HepG2 (cell line): ENCODE data around the gene ASIC2. TPM values are rescaled to one million over a fixed set of nuclear protein-coding genes. Genes with fewer than 3 reads are reported as not detected.

Experiments used
- ATAC-seq: fragments of 200-7000 bp; cut with Tn5 transposase; 3 replicates; pipeline ENCODE4 v1.9.1; 2020; ENCODE audit warnings: mild to moderate bottlenecking, moderate library complexity
- BruUV-seq: library from RNA; stranded (reverse); fragments of 400-500 nt; replicated peaks from 2 replicates; lab custom pipeline; 2021; lab: Mats Ljungman, UMichigan
- CTCF ChIA-PET: fragments of 300-600 bp; formaldehyde crosslinking; extraction: SDS; loops from one replicate; lab custom pipeline; 2021; ENCODE audit warnings: low total read pairs, inconsistent platforms, low intra/inter-chr PET ratio; lab: Yijun Ruan, JAX
- POLR2A ChIA-PET: fragments of 350-600 bp; sonication (Branson Sonifier 250); formaldehyde crosslinking; loops from one replicate; lab custom pipeline; 2020; ENCODE audit warnings: antibody characterized with exemption, inconsistent platforms; lab: Yijun Ruan, JAX
- DNase-seq: peaks from one replicate; pipeline ENCODE4 v3.0.0-alpha.2; 2015; ENCODE audit warnings: low spot score
- FAIRE-seq: peaks from 3 replicates; lab custom pipeline; 2011; peaks lifted over from hg19 to GRCh38; lab: Jason Lieb, UNC
- H2AFZ ChIP-seq: one replicate; pipeline ENCODE4 v1.6.1; 2011; ENCODE audit warnings: low read length, inconsistent platforms
- H3K27ac ChIP-seq: fragments of 300-600 bp; 3 replicates; pipeline ENCODE4 v1.8.0; 2011; ENCODE audit warnings: mixed run types, mild to moderate bottlenecking, mixed read lengths, low read length, inconsistent platforms; ENCODE audit not compliant: insufficient read depth; ENCODE audit errors: extremely low read length
- H3K27me3 ChIP-seq, 2 experiments: fragments of 200-600 bp in 1 of 2; 2 replicates in 1 of 2; 3 replicates in 1 of 2; pipeline versions ENCODE4 v1.6.0 to v1.8.0; 2011; ENCODE audit warnings: low read length in 2 of 2, mild to moderate bottlenecking in 2 of 2, moderate library complexity in 2 of 2, inconsistent platforms in 1 of 2; ENCODE audit not compliant: insufficient read depth in 2 of 2, control insufficient read depth in 1 of 2
- H3K36me3 ChIP-seq, 2 experiments: fragments of 200-600 bp in 1 of 2; replicated peaks in 1 of 2; 2 replicates in 1 of 2; 3 replicates in 1 of 2; pipeline versions ENCODE4 v1.5.1 to v1.8.0; 2011; ENCODE audit warnings: low read length in 2 of 2, inconsistent platforms in 1 of 2; ENCODE audit not compliant: insufficient read depth in 2 of 2, control insufficient read depth in 1 of 2
- H3K4me1 ChIP-seq: 2 replicates; pipeline ENCODE4 v1.5.1; 2012; ENCODE audit warnings: low read length, inconsistent platforms; ENCODE audit not compliant: insufficient read depth
- H3K4me2 ChIP-seq: 2 replicates; pipeline ENCODE4 v1.6.0; 2011; ENCODE audit warnings: low read depth, low read length, inconsistent platforms
- H3K4me3 ChIP-seq, 3 experiments: fragments of 200-600 bp in 1 of 3; sonication (generic), shearing (Covaris generic) in 1 of 3; replicated peaks in 1 of 3; 2 replicates each; pipeline ENCODE4 v1.5.1; 2011 to 2016; ENCODE audit warnings: low read length in 3 of 3, inconsistent platforms in 2 of 3, low read depth in 2 of 3, mild to moderate bottlenecking in 2 of 3, control low read depth in 1 of 3, mixed read lengths in 1 of 3; ENCODE audit not compliant: insufficient read depth in 1 of 3
- H3K79me2 ChIP-seq: one replicate; pipeline ENCODE4 v1.6.1; 2011; ENCODE audit warnings: low read length, inconsistent platforms; ENCODE audit not compliant: insufficient read depth
- H3K9ac ChIP-seq: 2 replicates; pipeline ENCODE4 v1.6.0; 2011; ENCODE audit warnings: mild to moderate bottlenecking, low read depth, low read length, inconsistent platforms; ENCODE audit not compliant: insufficient read depth
- H3K9me3 ChIP-seq: 2 replicates; pipeline ENCODE4 v1.5.1; 2012; ENCODE audit warnings: mild to moderate bottlenecking, low read length
- H4K20me1 ChIP-seq: 2 replicates; pipeline ENCODE4 v1.6.0; 2011; ENCODE audit warnings: inconsistent platforms, mild to moderate bottlenecking, low read length, moderate library complexity; ENCODE audit not compliant: insufficient read depth
- FOXM1 ChIP-seq: sonication (generic); formaldehyde crosslinking; IDR thresholded peaks from 2 replicates; pipeline ENCODE4 v1.5.0; 2020; ENCODE audit warnings: missing genetic modification reagents
- KDM5A ChIP-seq: fragments of 200-600 bp; sonication (generic); IDR thresholded peaks from 2 replicates; pipeline ENCODE4 v1.7.0; 2018; ENCODE audit warnings: antibody characterized with exemption, mild to moderate bottlenecking, low read length, borderline replicate concordance
- KLF6 ChIP-seq: IDR thresholded peaks from 2 replicates; pipeline ENCODE4 v1.8.0; 2016; ENCODE audit warnings: missing biosample characterization, missing genetic modification reagents
- MAFF ChIP-seq: IDR thresholded peaks from 2 replicates; pipeline ENCODE4 v1.6.1; 2011; ENCODE audit warnings: low read depth, low read length, improper control_type of control experiment
- MED8 ChIP-seq: sonication (generic); formaldehyde crosslinking; IDR thresholded peaks from 2 replicates; pipeline ENCODE4 v1.8.1; 2023; ENCODE audit warnings: mild to moderate bottlenecking, missing genetic modification reagents; ENCODE audit not compliant: insufficient replicate concordance
- MZF1 ChIP-seq: sonication (generic); formaldehyde crosslinking; IDR thresholded peaks from 2 replicates; pipeline ENCODE4 v1.8.1; 2023; ENCODE audit warnings: mild to moderate bottlenecking, missing genetic modification reagents, borderline replicate concordance
- RXRB ChIP-seq: IDR thresholded peaks from 2 replicates; pipeline ENCODE4 v1.6.1; 2016; ENCODE audit warnings: borderline replicate concordance, missing genetic modification reagents, missing compliant biosample characterization
- SALL2 ChIP-seq: sonication (generic); formaldehyde crosslinking; IDR thresholded peaks from 2 replicates; pipeline ENCODE4 v1.8.1; 2023; ENCODE audit warnings: mild to moderate bottlenecking, missing genetic modification reagents, inconsistent platforms
- SP140L ChIP-seq: sonication (generic); formaldehyde crosslinking; IDR thresholded peaks from 2 replicates; pipeline ENCODE4 v1.4.0; 2020; ENCODE audit warnings: missing genetic modification reagents, borderline replicate concordance
- ZBTB3 ChIP-seq: sonication (generic); formaldehyde crosslinking; IDR thresholded peaks from 2 replicates; pipeline ENCODE4 v1.4.0; 2020; ENCODE audit warnings: low read depth, mild to moderate bottlenecking, moderate library complexity, missing genetic modification reagents, borderline replicate concordance
- ZNF224 ChIP-seq: sonication (generic); formaldehyde crosslinking; IDR thresholded peaks from 2 replicates; pipeline ENCODE4 v1.5.0; 2020; ENCODE audit warnings: mild to moderate bottlenecking, missing genetic modification reagents
- ZNF496 ChIP-seq: sonication (generic); formaldehyde crosslinking; IDR thresholded peaks from 2 replicates; pipeline ENCODE4 v1.8.1; 2023; ENCODE audit warnings: mild to moderate bottlenecking, moderate library complexity, missing genetic modification reagents; ENCODE audit not compliant: insufficient replicate concordance
- ZNF550 ChIP-seq: sonication (generic); formaldehyde crosslinking; IDR thresholded peaks from 2 replicates; pipeline ENCODE4 v1.4.0; 2020; ENCODE audit warnings: mild to moderate bottlenecking, missing genetic modification reagents, borderline replicate concordance
- WGBS: methylation state at CpG from one replicate; pipeline ENCODE4 v1.1.6; 2017; ENCODE audit warnings: low lambda C conversion rate; 5-methylcytosine and 5-hydroxymethylcytosine counted together
- in situ Hi-C: cut with HindIII; loops from 2 replicates; pipeline ENCODE4 v1.10.0; 2017; ENCODE audit warnings: low pct_unique_long_range_greater_than_20kb; ENCODE audit not compliant: extremely low pct_ligation_motif_present
- intact Hi-C: fragments of 100-400 bp; cut with micrococcal nuclease; formaldehyde crosslinking; loops from one replicate; pipeline ENCODE4 v1.10.0; 2022; ENCODE audit not compliant: unreplicated experiment
- polyA plus RNA-seq, 8 experiments: library from polyadenylated mRNA; depleted of rRNA in 3 of 8; stranded (reverse) in 7 of 8; unstranded in 1 of 8; fragments of >200 nt; fragmentation: Illumina TruSeq in 4 of 8; extraction: Trizol in 4 of 8; gene quantifications; 2 replicates each; pipeline versions ENCODE4 v1.2.1 to v1.2.3, GENCODE V29; 2011 to 2016; ENCODE audit warnings: low read depth in 4 of 8, missing spikeins in 1 of 8, mixed read lengths in 1 of 8; ENCODE audit not compliant: insufficient read depth in 1 of 8
- total RNA-seq, 5 experiments: library from RNA; depleted of rRNA; stranded (reverse); fragments of >200 nt; fragmentation: Illumina TruSeq; extraction: Trizol; gene quantifications; 2 replicates each; pipeline ENCODE4 v1.2.3, GENCODE V29; 2016; ENCODE audit warnings: low read depth in 1 of 5
- TF ChIP-seq, protein P1 (sequence below): IDR thresholded peaks from 2 replicates; pipeline ENCODE4 v1.6.1; 2016
- TF ChIP-seq, protein P2 (sequence below): sonication (generic); formaldehyde crosslinking; IDR thresholded peaks from 2 replicates; pipeline ENCODE4 v1.5.1; 2020; ENCODE audit warnings: missing genetic modification reagents, mild to moderate bottlenecking, borderline replicate concordance
- TF ChIP-seq, protein P3 (sequence below): sonication (generic); formaldehyde crosslinking; IDR thresholded peaks from 2 replicates; pipeline ENCODE4 v1.4.0; 2020; ENCODE audit warnings: missing genetic modification reagents, borderline replicate concordance

ASIC2 gene
- total and polyA plus RNA-seq, 2 of the 13 experiments (the other 11 are each of a cell fraction or from before 2014, with no cell fraction given): not detected

- no peak overlapping the region for H2AFZ ChIP-seq
- H3K27ac ChIP-seq: no peak overlapping the region
- H3K4me3 ChIP-seq: no peak overlapping the region
- H3K4me1 ChIP-seq: peaks cover 8% of the 10 kb centered on the region; the same call in 1 of the 2 replicates
- H4K20me1 ChIP-seq: no peaks in the 10 kb centered on the region
- peaks cover 2 to 5% of the 10 kb centered on the region in 2 experiments; a peak in 1 of 5 replicates for H3K27me3 ChIP-seq
- TF ChIP-seq MED8 (CRISPR knock-in tag): no peak
- TF ChIP-seq RXRB: no peak
- no peak for TF ChIP-seq MZF1 (CRISPR knock-in tag)
- TF ChIP-seq SP140L (CRISPR knock-in tag): no peak
- TF ChIP-seq ZBTB3: no peak
- TF ChIP-seq, protein P1, sequence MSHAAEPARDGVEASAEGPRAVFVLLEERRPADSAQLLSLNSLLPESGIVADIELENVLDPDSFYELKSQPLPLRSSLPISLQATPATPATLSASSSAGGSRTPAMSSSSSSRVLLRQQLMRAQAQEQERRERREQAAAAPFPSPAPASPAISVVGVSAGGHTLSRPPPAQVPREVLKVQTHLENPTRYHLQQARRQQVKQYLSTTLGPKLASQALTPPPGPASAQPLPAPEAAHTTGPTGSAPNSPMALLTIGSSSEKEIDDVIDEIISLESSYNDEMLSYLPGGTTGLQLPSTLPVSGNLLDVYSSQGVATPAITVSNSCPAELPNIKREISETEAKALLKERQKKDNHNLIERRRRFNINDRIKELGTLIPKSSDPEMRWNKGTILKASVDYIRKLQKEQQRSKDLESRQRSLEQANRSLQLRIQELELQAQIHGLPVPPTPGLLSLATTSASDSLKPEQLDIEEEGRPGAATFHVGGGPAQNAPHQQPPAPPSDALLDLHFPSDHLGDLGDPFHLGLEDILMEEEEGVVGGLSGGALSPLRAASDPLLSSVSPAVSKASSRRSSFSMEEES (CRISPR knock-in tag): no peak
- no peak for TF ChIP-seq FOXM1 (CRISPR knock-in tag)
- TF ChIP-seq, protein P2, sequence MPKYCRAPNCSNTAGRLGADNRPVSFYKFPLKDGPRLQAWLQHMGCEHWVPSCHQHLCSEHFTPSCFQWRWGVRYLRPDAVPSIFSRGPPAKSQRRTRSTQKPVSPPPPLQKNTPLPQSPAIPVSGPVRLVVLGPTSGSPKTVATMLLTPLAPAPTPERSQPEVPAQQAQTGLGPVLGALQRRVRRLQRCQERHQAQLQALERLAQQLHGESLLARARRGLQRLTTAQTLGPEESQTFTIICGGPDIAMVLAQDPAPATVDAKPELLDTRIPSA (CRISPR knock-in tag): no peak
- TF ChIP-seq, protein P3, sequence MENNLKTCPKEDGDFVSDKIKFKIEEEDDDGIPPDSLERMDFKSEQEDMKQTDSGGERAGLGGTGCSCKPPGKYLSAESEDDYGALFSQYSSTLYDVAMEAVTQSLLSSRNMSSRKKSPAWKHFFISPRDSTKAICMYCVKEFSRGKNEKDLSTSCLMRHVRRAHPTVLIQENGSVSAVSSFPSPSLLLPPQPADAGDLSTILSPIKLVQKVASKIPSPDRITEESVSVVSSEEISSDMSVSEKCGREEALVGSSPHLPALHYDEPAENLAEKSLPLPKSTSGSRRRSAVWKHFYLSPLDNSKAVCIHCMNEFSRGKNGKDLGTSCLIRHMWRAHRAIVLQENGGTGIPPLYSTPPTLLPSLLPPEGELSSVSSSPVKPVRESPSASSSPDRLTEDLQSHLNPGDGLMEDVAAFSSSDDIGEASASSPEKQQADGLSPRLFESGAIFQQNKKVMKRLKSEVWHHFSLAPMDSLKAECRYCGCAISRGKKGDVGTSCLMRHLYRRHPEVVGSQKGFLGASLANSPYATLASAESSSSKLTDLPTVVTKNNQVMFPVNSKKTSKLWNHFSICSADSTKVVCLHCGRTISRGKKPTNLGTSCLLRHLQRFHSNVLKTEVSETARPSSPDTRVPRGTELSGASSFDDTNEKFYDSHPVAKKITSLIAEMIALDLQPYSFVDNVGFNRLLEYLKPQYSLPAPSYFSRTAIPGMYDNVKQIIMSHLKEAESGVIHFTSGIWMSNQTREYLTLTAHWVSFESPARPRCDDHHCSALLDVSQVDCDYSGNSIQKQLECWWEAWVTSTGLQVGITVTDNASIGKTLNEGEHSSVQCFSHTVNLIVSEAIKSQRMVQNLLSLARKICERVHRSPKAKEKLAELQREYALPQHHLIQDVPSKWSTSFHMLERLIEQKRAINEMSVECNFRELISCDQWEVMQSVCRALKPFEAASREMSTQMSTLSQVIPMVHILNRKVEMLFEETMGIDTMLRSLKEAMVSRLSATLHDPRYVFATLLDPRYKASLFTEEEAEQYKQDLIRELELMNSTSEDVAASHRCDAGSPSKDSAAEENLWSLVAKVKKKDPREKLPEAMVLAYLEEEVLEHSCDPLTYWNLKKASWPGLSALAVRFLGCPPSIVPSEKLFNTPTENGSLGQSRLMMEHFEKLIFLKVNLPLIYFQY (CRISPR knock-in tag): no peak
- no peak for TF ChIP-seq MAFF
- TF ChIP-seq KLF6 (CRISPR knock-in tag): no peak
- TF ChIP-seq KDM5A: no peak
- TF ChIP-seq ZNF224 (CRISPR knock-in tag): no peak
- no peak for TF ChIP-seq ZNF550 (CRISPR knock-in tag)
- TF ChIP-seq SALL2 (CRISPR knock-in tag): no peak
- no peak for TF ChIP-seq ZNF496 (CRISPR knock-in tag)
- no peaks in the 10 kb centered on the region for H3K36me3 ChIP-seq
- 64% methylated on average over 11 of the region's 11 CpGs for WGBS
- FAIRE-seq (no peak), DNase-seq (no peak), ATAC-seq (no peak)
- ChIA-PET POLR2A (no interaction called here), CTCF (no interaction called here)
- H3K9ac ChIP-seq: no peak overlapping the region
- no TSS peak for BruUV-seq
- in situ Hi-C loops: loop anchor here (25.0 kb wide), 1 partner anchor 467 kb away; no protein-coding TSS in a partner anchor
- no peak overlapping the region for H3K4me2 ChIP-seq
- intact Hi-C loops: no loop called here
- no peaks in the 10 kb centered on the region for H3K9me3 ChIP-seq
- H3K79me2 ChIP-seq: no peaks in the 10 kb centered on the region
Measured at GRCh38 chr17:33045216-33045615, 247.9 kb downstream of the ASIC2 start.
